NT2/D1 (cell line): ENCODE data around the gene TBC1D22A.

Experiments
- SUZ12 ChIP-seq: IDR thresholded peaks from 2 replicates; pipeline ENCODE4 v1.6.1; 2011; ENCODE audit not compliant: insufficient read length, insufficient read depth; ENCODE audit errors: extremely low read depth
- YY1 ChIP-seq: IDR thresholded peaks from 2 replicates; pipeline ENCODE4 v1.6.1; 2011; ENCODE audit not compliant: insufficient read length, insufficient read depth
- ZNF274 ChIP-seq: IDR thresholded peaks from 2 replicates; pipeline ENCODE4 v1.6.1; 2011; ENCODE audit warnings: mild to moderate bottlenecking, low read depth, low read length

GRCh38 chr22:47123827-47124442 lies 361.5 kb downstream of the TBC1D22A start:
- TF ChIP-seq ZNF274 (no peak), SUZ12 (no peak), YY1 (no peak)
